Astrocyte (in vitro differentiated cells and primary cell): Measurements from ENCODE around the gene FIG4. TPM values are rescaled to one million over a fixed set of nuclear protein-coding genes. Genes with fewer than 3 reads are reported as not detected.

Source experiments
- DNase-seq: peaks from one replicate; pipeline ENCODE4 v3.0.0-alpha.2; 2010; ENCODE audit warnings: low read depth
- FAIRE-seq: peaks from 2 replicates; lab custom pipeline; 2011; peaks lifted over from hg19 to GRCh38; lab: Jason Lieb, UNC
- H2AFZ ChIP-seq: 2 replicates; pipeline ENCODE4 v1.6.0; 2012; ENCODE audit warnings: low read depth, low read length, inconsistent platforms
- H3K27ac ChIP-seq: 2 replicates; pipeline ENCODE4 v1.5.1; 2011; ENCODE audit warnings: low read depth, low read length, inconsistent platforms
- H3K27me3 ChIP-seq: 2 replicates; pipeline ENCODE4 v1.6.0; 2011; ENCODE audit warnings: low read length, inconsistent platforms; ENCODE audit not compliant: insufficient read depth
- H3K36me3 ChIP-seq: 2 replicates; pipeline ENCODE4 v1.5.1; 2011; ENCODE audit warnings: low read length, inconsistent platforms; ENCODE audit not compliant: insufficient read depth
- H3K4me1 ChIP-seq: 2 replicates; pipeline ENCODE4 v1.5.1; 2011; ENCODE audit warnings: low read length, inconsistent platforms; ENCODE audit not compliant: insufficient read depth
- H3K4me2 ChIP-seq: 2 replicates; pipeline ENCODE4 v1.6.0; 2012; ENCODE audit warnings: low read length, inconsistent platforms
- H3K4me3 ChIP-seq: 2 replicates; pipeline ENCODE4 v1.5.1; 2011; ENCODE audit warnings: low read depth, mild to moderate bottlenecking, low read length, inconsistent platforms; ENCODE audit not compliant: insufficient read depth
- H3K79me2 ChIP-seq: 2 replicates; pipeline ENCODE4 v1.6.0; 2012; ENCODE audit warnings: mild to moderate bottlenecking, low read length, inconsistent platforms; ENCODE audit not compliant: insufficient read depth
- H3K9ac ChIP-seq: 2 replicates; pipeline ENCODE4 v1.6.0; 2012; ENCODE audit warnings: mild to moderate bottlenecking, low read length, inconsistent platforms
- H3K9me3 ChIP-seq: 2 replicates; pipeline ENCODE4 v1.5.1; 2012; ENCODE audit warnings: low read depth, mild to moderate bottlenecking, low read length, inconsistent platforms; ENCODE audit not compliant: insufficient read depth
- H4K20me1 ChIP-seq: 2 replicates; pipeline ENCODE4 v1.6.0; 2012; ENCODE audit warnings: low read length, inconsistent platforms; ENCODE audit not compliant: insufficient read depth
- H3K27ac Mint-ChIP-seq: one replicate; pipeline ENCODE4 v1.8.0; 2021; ENCODE audit warnings: mild to moderate bottlenecking, mixed read lengths; ENCODE audit not compliant: unreplicated experiment
- H3K27me3 Mint-ChIP-seq: one replicate; pipeline ENCODE4 v1.8.0; 2021; ENCODE audit warnings: low read depth, mixed read lengths; ENCODE audit not compliant: unreplicated experiment
- H3K36me3 Mint-ChIP-seq: one replicate; pipeline ENCODE4 v1.8.0; 2021; ENCODE audit warnings: low read depth, mixed read lengths; ENCODE audit not compliant: unreplicated experiment
- H3K4me1 Mint-ChIP-seq: one replicate; pipeline ENCODE4 v1.8.0; 2021; ENCODE audit warnings: low read depth, mixed read lengths; ENCODE audit not compliant: unreplicated experiment
- H3K4me3 Mint-ChIP-seq: one replicate; pipeline ENCODE4 v1.8.0; 2021; ENCODE audit warnings: mild to moderate bottlenecking, moderate library complexity, mixed read lengths; ENCODE audit not compliant: unreplicated experiment
- H3K9me3 Mint-ChIP-seq: one replicate; pipeline ENCODE4 v1.8.0; 2021; ENCODE audit warnings: mild to moderate bottlenecking, mixed read lengths; ENCODE audit not compliant: unreplicated experiment
- EZH2 ChIP-seq: IDR thresholded peaks from 2 replicates; pipeline ENCODE4 v1.6.1; 2012; ENCODE audit warnings: mild to moderate bottlenecking, low read length, inconsistent platforms; ENCODE audit not compliant: insufficient read depth
- total RNA-seq: library from RNA; stranded (reverse); gene quantifications from 2 replicates; pipeline ENCODE4 v1.2.1, GENCODE V29; 2021
- TF ChIP-seq, protein P1 (sequence below): IDR thresholded peaks from 2 replicates; pipeline ENCODE4 v1.5.1; 2011; ENCODE audit warnings: low read depth, mild to moderate bottlenecking, inconsistent platforms, low read length, moderate library complexity; ENCODE audit not compliant: insufficient read depth

The FIG4 gene
- total RNA-seq, 1 donor from 2014 or later = 8.4 TPM

DNA sequence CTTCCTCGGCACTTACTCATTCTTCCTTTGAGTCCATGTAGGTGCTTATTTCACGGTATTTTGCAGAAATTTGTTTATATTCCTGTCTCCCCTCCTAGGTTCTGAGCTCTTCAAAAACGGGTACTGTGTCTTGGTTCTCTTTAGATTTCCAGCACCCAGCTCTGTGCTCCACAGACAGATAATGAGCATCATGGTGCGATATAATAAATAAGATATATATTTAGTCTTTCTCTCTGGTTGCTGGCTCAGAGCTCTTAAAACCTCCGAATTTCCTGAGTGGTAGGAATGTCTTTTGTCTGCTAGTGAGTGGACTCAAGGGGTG lies 179.0 kb downstream of the FIG4 start:
- no peak overlapping the region for H3K27ac Mint-ChIP-seq
- Histone ChIP-seq H3K4me2 (no peak overlapping the region), H3K9me3 (no peaks in the 10 kb centered on the region), H3K36me3 (no peaks in the 10 kb centered on the region), H3K27ac (no peak overlapping the region), H2AFZ (no peak overlapping the region), H3K9ac (no peak overlapping the region), H3K4me1 (no peaks in the 10 kb centered on the region), H3K79me2 (no peaks in the 10 kb centered on the region), H3K4me3 (no peak overlapping the region), H3K27me3 (no peaks in the 10 kb centered on the region), H4K20me1 (no peaks in the 10 kb centered on the region)
- H3K9me3 Mint-ChIP-seq = no peaks in the 10 kb centered on the region
- FAIRE-seq = no peak
- H3K36me3 Mint-ChIP-seq = no peaks in the 10 kb centered on the region
- TF ChIP-seq EZH2 = no peak
- TF ChIP-seq, protein P1, sequence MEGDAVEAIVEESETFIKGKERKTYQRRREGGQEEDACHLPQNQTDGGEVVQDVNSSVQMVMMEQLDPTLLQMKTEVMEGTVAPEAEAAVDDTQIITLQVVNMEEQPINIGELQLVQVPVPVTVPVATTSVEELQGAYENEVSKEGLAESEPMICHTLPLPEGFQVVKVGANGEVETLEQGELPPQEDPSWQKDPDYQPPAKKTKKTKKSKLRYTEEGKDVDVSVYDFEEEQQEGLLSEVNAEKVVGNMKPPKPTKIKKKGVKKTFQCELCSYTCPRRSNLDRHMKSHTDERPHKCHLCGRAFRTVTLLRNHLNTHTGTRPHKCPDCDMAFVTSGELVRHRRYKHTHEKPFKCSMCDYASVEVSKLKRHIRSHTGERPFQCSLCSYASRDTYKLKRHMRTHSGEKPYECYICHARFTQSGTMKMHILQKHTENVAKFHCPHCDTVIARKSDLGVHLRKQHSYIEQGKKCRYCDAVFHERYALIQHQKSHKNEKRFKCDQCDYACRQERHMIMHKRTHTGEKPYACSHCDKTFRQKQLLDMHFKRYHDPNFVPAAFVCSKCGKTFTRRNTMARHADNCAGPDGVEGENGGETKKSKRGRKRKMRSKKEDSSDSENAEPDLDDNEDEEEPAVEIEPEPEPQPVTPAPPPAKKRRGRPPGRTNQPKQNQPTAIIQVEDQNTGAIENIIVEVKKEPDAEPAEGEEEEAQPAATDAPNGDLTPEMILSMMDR = no peak
- DNase-seq = no peak
- no peaks in the 10 kb centered on the region for H3K4me1 Mint-ChIP-seq
- peaks cover 12% of the 10 kb centered on the region for H3K27me3 Mint-ChIP-seq
- no peak overlapping the region for H3K4me3 Mint-ChIP-seq

DNA sequence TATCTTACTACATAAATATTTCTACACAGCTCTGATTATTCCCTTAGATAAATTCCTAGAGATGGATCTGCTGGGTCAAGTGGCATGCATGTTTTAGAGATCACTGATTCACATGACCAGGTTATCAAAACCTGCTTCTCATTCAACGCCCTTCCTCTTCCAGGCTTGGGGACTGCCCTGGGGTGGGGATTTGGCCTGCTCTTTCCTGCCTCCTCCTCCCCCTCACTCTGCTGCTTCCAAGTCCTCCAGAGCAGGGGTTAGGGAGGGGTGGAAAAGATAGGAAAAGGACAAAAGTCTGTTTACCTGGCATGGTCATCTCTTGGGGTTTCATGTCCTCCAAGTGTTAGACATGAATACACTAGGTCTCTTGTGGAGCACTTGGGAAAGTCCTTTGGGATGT lies 181.5 kb downstream of the FIG4 start:
- Mint-ChIP-seq H3K27me3 (peaks cover 5% of the 10 kb centered on the region), H3K27ac (no peak overlapping the region), H3K4me3 (no peak overlapping the region), H3K4me1 (no peaks in the 10 kb centered on the region), H3K9me3 (peaks cover 2% of the 10 kb centered on the region), H3K36me3 (no peaks in the 10 kb centered on the region)
- Histone ChIP-seq H3K9ac (no peak overlapping the region), H3K27me3 (no peaks in the 10 kb centered on the region), H3K4me3 (no peak overlapping the region), H2AFZ (no peak overlapping the region), H3K36me3 (no peaks in the 10 kb centered on the region), H4K20me1 (no peaks in the 10 kb centered on the region), H3K4me1 (no peaks in the 10 kb centered on the region), H3K9me3 (no peaks in the 10 kb centered on the region), H3K27ac (no peak overlapping the region), H3K79me2 (no peaks in the 10 kb centered on the region), H3K4me2 (no peak overlapping the region)
- DNase-seq (no peak), FAIRE-seq (no peak)
- TF ChIP-seq, protein P1 = no peak
- TF ChIP-seq EZH2 = no peak

DNA sequence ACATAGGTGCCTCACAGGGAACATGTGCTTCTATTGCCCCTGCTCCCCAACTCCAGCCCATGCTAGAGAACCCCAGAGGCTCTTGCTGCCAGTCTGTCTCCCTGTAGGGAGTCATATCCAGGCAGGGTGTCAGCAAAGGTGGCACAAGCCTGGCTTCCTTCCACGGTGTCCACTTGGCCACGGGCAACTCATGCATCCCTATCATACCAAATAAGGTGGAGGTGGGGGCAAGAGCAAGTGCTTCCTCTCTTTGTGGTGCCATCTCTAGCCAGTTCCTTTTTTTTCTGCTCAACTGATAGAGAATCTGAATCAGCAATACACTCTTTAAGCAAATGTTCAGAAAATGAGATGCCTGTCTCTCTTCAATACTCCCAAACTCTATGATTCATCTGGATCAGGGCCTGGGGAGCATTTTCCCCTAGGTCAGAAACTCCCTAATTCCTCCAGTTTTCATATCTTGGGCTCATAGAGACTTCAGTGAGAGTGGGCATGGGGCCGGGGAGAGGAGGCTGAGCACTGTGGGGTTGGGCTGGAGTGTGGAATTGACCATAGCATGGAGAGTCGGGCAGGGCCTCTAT lies 182.0 kb downstream of the FIG4 start:
- H3K4me3 ChIP-seq = no peak overlapping the region
- no peaks in the 10 kb centered on the region for H3K27me3 ChIP-seq
- no peak overlapping the region for H3K27ac Mint-ChIP-seq
- H2AFZ ChIP-seq = no peak overlapping the region
- FAIRE-seq (no peak), DNase-seq (no peak)
- H3K4me1 ChIP-seq = no peaks in the 10 kb centered on the region
- no peak overlapping the region for H3K4me3 Mint-ChIP-seq
- no peak overlapping the region for H3K4me2 ChIP-seq
- H3K9me3 ChIP-seq = no peaks in the 10 kb centered on the region
- H3K9ac ChIP-seq = no peak overlapping the region
- no peaks in the 10 kb centered on the region for H3K79me2 ChIP-seq
- H3K27ac ChIP-seq = no peak overlapping the region
- no peak for TF ChIP-seq EZH2
- TF ChIP-seq, protein P1 = no peak
- H4K20me1 ChIP-seq = no peaks in the 10 kb centered on the region
- H3K36me3 ChIP-seq = no peaks in the 10 kb centered on the region
- no peaks in the 10 kb centered on the region for H3K36me3 Mint-ChIP-seq
- H3K4me1 Mint-ChIP-seq = no peaks in the 10 kb centered on the region
- H3K27me3 Mint-ChIP-seq = peaks cover 5% of the 10 kb centered on the region
- H3K9me3 Mint-ChIP-seq = peaks cover 2% of the 10 kb centered on the region
